PC-9 (cell line): ENCODE measurements around the gene HDC. TPM values are rescaled to one million over a fixed set of nuclear protein-coding genes. Genes with fewer than 3 reads are reported as not detected.
A peak's percentile ranks its signal among the peaks of the same experiment; 100 is the strongest.

ENCODE experiments used
- Bru-seq: library from RNA; stranded (reverse); fragments of 400-500 nt; gene quantifications from one replicate; lab custom pipeline; 2021; lab: Mats Ljungman, UMichigan
- BruChase-seq, 2 experiments: library from RNA; stranded (reverse); fragments of 400-500 nt; gene quantifications; one replicate each; lab custom pipeline; 2021; lab: Mats Ljungman, UMichigan
- BruUV-seq: library from RNA; stranded (reverse); fragments of 400-500 nt; replicated peaks from 2 replicates; lab custom pipeline; 2021; lab: Mats Ljungman, UMichigan
- CTCF ChIA-PET: fragments of 300-600 bp; sonication (Branson Sonifier 250); formaldehyde crosslinking; loops from one replicate; lab custom pipeline; 2022; ENCODE audit warnings: antibody characterized with exemption; lab: Charles Lee
- POLR2A ChIA-PET: fragments of 300-600 bp; sonication (Branson Sonifier 250); formaldehyde crosslinking; loops from one replicate; lab custom pipeline; 2022; ENCODE audit warnings: antibody characterized with exemption; ENCODE audit not compliant: unreplicated experiment; lab: Charles Lee
- DNase-seq, 2 experiments: peaks; one replicate each; pipeline versions ENCODE4 v3.0.0 to v3.0.0-alpha.2; 2015 to 2022; ENCODE audit warnings: mixed read lengths in 1 of 2
- H2AFZ ChIP-seq: fragments of 200-600 bp; sonication (generic); 2 replicates; pipeline ENCODE4 v1.8.1; 2017; ENCODE audit warnings: antibody characterized with exemption
- H3F3A ChIP-seq: fragments of 200-600 bp; sonication (generic); 2 replicates; pipeline ENCODE4 v1.8.1; 2017; ENCODE audit warnings: antibody characterized with exemption, mild to moderate bottlenecking, low read depth; ENCODE audit not compliant: insufficient read depth
- H3K27ac ChIP-seq: fragments of 200-600 bp; sonication (generic); 2 replicates; pipeline ENCODE4 v1.6.1; 2016; ENCODE audit warnings: mixed run types
- H3K27me3 ChIP-seq: fragments of 200-600 bp; sonication (generic); 2 replicates; pipeline ENCODE4 v1.6.1; 2016; ENCODE audit warnings: low read depth, mixed run types; ENCODE audit not compliant: insufficient read depth
- H3K36me3 ChIP-seq: fragments of 200-600 bp; sonication (generic); 2 replicates; pipeline ENCODE4 v1.6.1; 2016; ENCODE audit warnings: low read depth, mixed run types
- H3K4me1 ChIP-seq: fragments of 200-600 bp; sonication (generic); replicated peaks from 2 replicates; pipeline ENCODE4 v1.6.1; 2016; ENCODE audit warnings: mixed run types; ENCODE audit not compliant: insufficient read depth
- H3K4me2 ChIP-seq: fragments of 200-600 bp; sonication (generic); 2 replicates; pipeline ENCODE4 v1.6.1; 2017; ENCODE audit warnings: mixed run types
- H3K4me3 ChIP-seq: fragments of 200-600 bp; sonication (generic); 2 replicates; pipeline ENCODE4 v1.6.1; 2016; ENCODE audit warnings: mixed run types
- H3K79me2 ChIP-seq: fragments of 200-600 bp; sonication (generic); 2 replicates; pipeline ENCODE4 v1.6.1; 2017; ENCODE audit warnings: low read depth, mixed run types
- H3K9me2 ChIP-seq: fragments of 200-600 bp; sonication (generic); 2 replicates; pipeline ENCODE4 v1.8.1; 2017; ENCODE audit warnings: mild to moderate bottlenecking; ENCODE audit not compliant: insufficient read depth
- H3K9me3 ChIP-seq: fragments of 200-600 bp; sonication (generic); 2 replicates; pipeline ENCODE4 v1.8.1; 2016; ENCODE audit warnings: low read depth; ENCODE audit not compliant: insufficient read depth
- H4K20me1 ChIP-seq: fragments of 200-600 bp; sonication (generic); 2 replicates; pipeline ENCODE4 v1.8.1; 2017; ENCODE audit not compliant: insufficient read depth
- CTCF ChIP-seq: fragments of 200-600 bp; sonication (generic); conservative IDR thresholded peaks from 2 replicates; pipeline ENCODE4 v1.6.1; 2017; ENCODE audit warnings: mixed run types, antibody characterized with exemption, mild to moderate bottlenecking, moderate library complexity
- EZH2 ChIP-seq: fragments of 200-600 bp; sonication (generic); IDR thresholded peaks from 2 replicates; pipeline ENCODE4 v1.8.0; 2017; ENCODE audit warnings: antibody characterized with exemption, low read depth
- intact Hi-C: fragments of 100-400 bp; cut with micrococcal nuclease; formaldehyde crosslinking; loops from one replicate; pipeline ENCODE4 v1.10.0; 2022; ENCODE audit not compliant: unreplicated experiment
- long read RNA-seq: library from polyadenylated mRNA; stranded (forward); transcript quantifications from one replicate; pipeline ENCODE4 v2.0.0, GENCODE V29; 2022
- total RNA-seq: library from RNA; stranded (reverse); gene quantifications from 2 replicates; pipeline ENCODE4 v1.2.3, GENCODE V29; 2021

Gene HDC
- total RNA-seq (not detected in 2 replicates), Bru-seq, nascent RNA (percentile 8 among the genes with signal in this experiment), BruChase-seq, experiment 1, labeled RNA remaining after a 2-hour chase (percentile 3 among the genes with signal in this experiment), BruChase-seq, experiment 2, labeled RNA remaining after a 6-hour chase (percentile 4 among the genes with signal in this experiment)
- long read RNA-seq: 0 reads

DNA sequence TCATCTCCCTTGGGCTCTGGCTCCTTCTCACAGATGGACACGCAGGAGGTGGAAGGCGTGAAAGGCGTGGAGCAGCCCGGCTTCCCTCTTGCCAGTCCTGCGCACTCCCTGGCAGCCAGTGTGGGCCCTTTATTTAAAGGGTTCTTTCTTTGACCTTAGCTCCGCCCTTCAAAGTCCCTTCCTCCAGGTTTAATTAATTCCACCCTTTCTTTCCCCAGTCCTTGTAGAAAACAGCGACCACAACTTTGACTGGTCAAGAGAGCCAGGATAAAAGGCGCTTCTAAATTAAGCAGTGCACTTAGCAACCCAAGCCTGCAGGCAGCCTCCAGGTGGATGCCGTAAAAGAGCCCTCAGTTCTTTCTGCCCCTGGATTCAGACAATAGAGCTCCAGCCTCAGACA is at the start of gene HDC:
TSS of gene HDC (minus strand) at position 107 of the 400 bp plus-strand sequence. CDS start at position 4, 103 bp downstream.
- ChIA-PET POLR2A (interaction anchor here (0.6 kb wide), 1 partner anchor 214 kb away, joined by 3 read pairs; no protein-coding TSS in a partner anchor), CTCF (no interaction called here)
- no peaks in the 10 kb centered on the region for H3K36me3 ChIP-seq
- no peak within 1 kb of the TSS for H2AFZ ChIP-seq
- H3F3A ChIP-seq: no peaks in the 10 kb centered on the region
- no peaks in the 10 kb centered on the region for H3K4me1 ChIP-seq
- H4K20me1 ChIP-seq: no peaks in the 10 kb centered on the region
- intact Hi-C loops: no loop called here
- H3K4me2 ChIP-seq: no peak within 1 kb of the TSS
- no peaks in the 10 kb centered on the region for H3K9me3 ChIP-seq
- BruUV-seq: no TSS peak
- H3K9me2 ChIP-seq: no peaks in the 10 kb centered on the region
- H3K4me3 ChIP-seq: no peak within 1 kb of the TSS
- no peaks in the 10 kb centered on the region for H3K27me3 ChIP-seq
- no peak for TF ChIP-seq EZH2
- no peak for TF ChIP-seq CTCF
- no peak for DNase-seq
- H3K79me2 ChIP-seq: no peaks in the 10 kb centered on the region
- H3K27ac ChIP-seq: no peak within 1 kb of the TSS

DNA sequence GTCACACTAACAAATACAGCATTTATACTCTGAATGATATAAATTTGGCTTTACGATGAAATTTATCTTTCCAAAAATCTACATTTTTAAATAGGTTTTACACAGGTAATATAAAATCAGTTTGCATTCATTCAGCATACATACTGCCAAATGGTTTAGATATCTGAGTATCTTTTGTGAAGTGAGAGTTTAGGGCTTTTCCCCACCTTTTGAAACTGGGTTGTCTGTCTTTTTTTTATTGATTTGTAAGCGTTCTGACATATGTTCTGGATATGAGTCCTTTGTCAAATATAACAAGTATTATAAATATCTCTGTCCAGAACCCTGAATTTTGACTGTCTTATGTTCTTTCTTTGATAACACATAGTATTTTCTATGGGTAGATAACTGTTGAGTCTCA is 47.1 kb upstream of the HDC start:
- 0 out of 2 replicates have a peak, but pooled peaks cover 9% of the 10 kb centered on the region for H3K4me1 ChIP-seq
- intact Hi-C loops: no loop called here
- H3K79me2 ChIP-seq: peaks cover 10% of the 10 kb centered on the region
- H4K20me1 ChIP-seq: no peaks in the 10 kb centered on the region
- H3K9me2 ChIP-seq: no peaks in the 10 kb centered on the region
- no peak for DNase-seq
- H3K27ac ChIP-seq: 0 out of 2 replicates have a peak overlapping the region, but pooled peaks have one; percentile 4
- H3K36me3 ChIP-seq: no peaks in the 10 kb centered on the region
- H3K9me3 ChIP-seq: no peaks in the 10 kb centered on the region
- no peak for TF ChIP-seq EZH2
- TF ChIP-seq CTCF: no peak
- H3K27me3 ChIP-seq: no peaks in the 10 kb centered on the region
- BruUV-seq: no TSS peak
- POLR2A ChIA-PET: no interaction called here
- no peak overlapping the region for H2AFZ ChIP-seq
- CTCF ChIA-PET: no interaction called here
- no peak overlapping the region for H3K4me3 ChIP-seq
- no peak overlapping the region for H3K4me2 ChIP-seq
- peaks cover 3% of the 10 kb centered on the region; the same call in 1 of the 2 replicates for H3F3A ChIP-seq

DNA sequence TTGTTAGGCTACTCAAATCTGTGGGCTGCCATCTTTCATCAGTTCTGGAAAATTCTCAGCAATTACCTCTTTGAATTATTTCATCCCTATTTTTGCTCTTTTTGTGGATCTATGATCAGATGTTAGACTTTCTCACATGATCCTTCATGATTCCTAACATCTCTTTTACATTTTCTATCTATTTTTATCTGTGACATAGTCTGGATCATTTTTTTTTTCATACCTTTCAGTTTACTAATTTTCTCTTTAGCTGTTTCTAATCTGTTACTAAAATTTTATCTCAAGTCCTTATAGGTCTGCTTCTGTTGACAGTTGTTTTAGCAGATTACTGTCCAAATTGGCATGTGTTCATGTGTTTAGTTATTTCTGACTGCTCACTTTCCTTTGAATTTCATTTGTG is 42.3 kb upstream of the HDC start:
- no peak overlapping the region for H3K4me3 ChIP-seq
- no peak for DNase-seq
- no peaks in the 10 kb centered on the region for H3K9me3 ChIP-seq
- H3K4me2 ChIP-seq: no peak overlapping the region
- H3K79me2 ChIP-seq: no peaks in the 10 kb centered on the region
- no peaks in the 10 kb centered on the region for H3F3A ChIP-seq
- H3K9me2 ChIP-seq: no peaks in the 10 kb centered on the region
- no TSS peak for BruUV-seq
- H3K36me3 ChIP-seq: 0 out of 2 replicates have a peak, but pooled peaks cover 4% of the 10 kb centered on the region
- CTCF ChIA-PET: no interaction called here
- no peak for TF ChIP-seq EZH2
- no peak for TF ChIP-seq CTCF
- no peaks in the 10 kb centered on the region for H4K20me1 ChIP-seq
- no peak overlapping the region for H3K27ac ChIP-seq
- no peak overlapping the region for H2AFZ ChIP-seq
- POLR2A ChIA-PET: no interaction called here
- no peaks in the 10 kb centered on the region for H3K27me3 ChIP-seq
- intact Hi-C loops: no loop called here
- no peaks in the 10 kb centered on the region for H3K4me1 ChIP-seq
